HCEC 1CT (cell line): Measurements from ENCODE around the gene ALDOB.
A peak's percentile ranks its signal among the peaks of the same experiment; 100 is the strongest.

Experiments
- DNase-seq: peaks from one replicate; pipeline ENCODE4 v3.0.0-alpha.2; 2017

The ALDOB gene

DNA sequence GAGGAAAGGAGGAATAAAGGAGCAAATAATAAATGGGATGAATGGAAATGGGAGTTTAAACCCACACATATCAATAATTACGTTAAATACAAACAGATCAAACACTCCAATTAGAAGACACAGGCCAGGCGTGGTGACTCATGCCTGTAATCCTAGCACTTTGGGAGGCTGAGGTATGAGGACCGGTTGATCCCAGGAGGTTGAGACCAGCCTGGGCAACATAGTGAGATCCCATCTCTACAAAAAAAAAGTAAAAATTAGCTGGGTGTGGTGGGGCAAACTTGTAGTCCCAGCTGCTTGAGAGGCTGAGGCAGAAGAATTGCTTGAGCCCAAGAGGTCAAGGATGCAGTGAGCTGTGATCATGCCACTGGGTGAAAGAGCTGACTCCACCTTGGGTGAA is 54.5 kb downstream of the ALDOB start:
- no peak for DNase-seq

- no peak for DNase-seq
Measured at GRCh38 chr9:101380295-101380694, 55.3 kb downstream of the ALDOB start.

DNA sequence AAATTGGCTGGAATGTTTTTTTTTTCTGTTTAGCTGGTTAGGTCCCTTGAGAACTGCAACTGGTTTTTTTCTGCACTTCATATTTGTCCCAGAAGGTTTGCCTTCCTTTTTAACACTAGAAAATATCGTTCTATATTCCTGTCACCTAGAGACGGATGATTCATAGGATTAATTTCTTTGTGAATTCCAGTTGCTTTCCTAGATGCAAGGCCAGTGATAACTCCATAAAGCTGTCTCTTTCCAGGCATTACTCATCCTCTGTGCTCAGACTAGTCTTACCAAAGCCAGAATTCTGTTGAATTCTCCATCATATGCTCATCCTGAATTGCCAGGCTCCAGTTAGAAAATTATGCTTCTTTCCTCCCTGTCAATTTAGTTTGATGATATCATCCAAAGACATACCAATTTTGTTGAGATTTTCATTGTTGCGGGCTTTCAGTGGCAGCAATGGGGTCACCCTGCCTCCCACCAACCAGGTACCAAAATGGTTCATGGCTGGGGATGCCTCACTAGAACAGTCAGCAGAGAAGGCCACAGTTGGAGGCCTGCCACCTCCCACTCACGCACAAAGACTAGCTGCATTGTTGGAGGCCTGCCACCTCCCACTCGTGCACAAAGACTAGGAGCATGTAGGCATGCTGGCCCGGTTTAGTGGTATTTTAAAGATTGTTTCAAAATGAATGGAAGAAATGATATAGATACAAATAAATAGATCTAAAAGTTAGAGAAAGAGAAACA is 59.3 kb downstream of the ALDOB start:
- peak; percentile 14 for DNase-seq

- DNase-seq: no peak
Measured at GRCh38 chr9:101375546-101375945, 60.0 kb downstream of the ALDOB start.

DNA sequence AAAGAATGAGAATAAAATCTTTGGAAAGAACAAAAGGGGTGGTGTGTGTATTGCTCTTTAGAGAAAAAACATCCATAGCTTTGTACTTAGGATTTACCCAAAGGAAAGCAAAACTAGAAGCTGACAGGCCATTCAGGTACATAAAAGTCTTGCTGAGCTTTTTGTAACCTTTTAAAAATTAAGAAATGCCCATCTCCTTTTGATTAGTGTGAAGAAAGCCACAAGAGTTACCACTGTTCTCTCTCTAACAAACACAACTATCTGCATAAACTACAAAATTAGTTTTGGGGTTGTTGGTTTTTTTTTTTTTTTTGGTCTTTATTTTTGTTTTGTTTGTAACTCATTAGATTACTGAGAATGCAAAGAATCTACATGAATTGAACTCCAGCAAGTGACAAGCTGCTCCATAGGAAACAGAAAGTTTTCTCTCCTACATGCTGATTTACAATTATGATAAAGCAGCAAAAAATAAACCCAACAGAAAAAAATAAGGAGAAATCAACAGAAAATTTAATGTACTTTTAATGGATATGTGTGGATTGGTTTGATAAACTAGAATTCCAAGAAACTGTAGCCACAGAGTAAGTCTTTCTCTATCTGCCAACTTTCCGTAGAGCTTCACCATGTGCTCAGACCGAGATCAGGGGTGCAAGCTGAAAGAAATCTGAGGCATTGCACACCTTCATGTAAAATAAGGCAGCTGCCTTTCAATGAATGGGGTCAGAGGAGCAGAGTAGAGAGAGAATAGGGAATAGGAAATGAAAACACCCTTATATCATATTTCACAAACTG is 63.1 kb downstream of the ALDOB start:
- DNase-seq: no peak

- DNase-seq: no peak
Measured at GRCh38 chr9:101371813-101372212, 63.8 kb downstream of the ALDOB start.
